HEK293 (cell line): ENCODE results near the gene BPNT1.

Experiments used
- CTCF ChIP-seq: fragments of 450-650 bp; formaldehyde crosslinking; IDR thresholded peaks from 2 replicates; pipeline ENCODE4 v1.5.1; 2016; ENCODE audit warnings: missing biosample characterization, missing genetic modification characterization
- PRDM10 ChIP-seq: fragments of 450-650 bp; formaldehyde crosslinking; IDR thresholded peaks from 2 replicates; pipeline ENCODE4 v1.5.1; 2016; ENCODE audit warnings: missing biosample characterization, missing genetic modification characterization
- REST ChIP-seq: fragments of 450-650 bp; formaldehyde crosslinking; IDR thresholded peaks from 2 replicates; pipeline ENCODE4 v1.5.1; 2016; ENCODE audit warnings: missing biosample characterization, missing genetic modification characterization
- SP2 ChIP-seq: fragments of 450-650 bp; formaldehyde crosslinking; IDR thresholded peaks from 2 replicates; pipeline ENCODE4 v1.5.1; 2016; ENCODE audit warnings: missing biosample characterization, missing genetic modification characterization
- ZNF121 ChIP-seq: fragments of 450-650 bp; formaldehyde crosslinking; IDR thresholded peaks from 2 replicates; pipeline ENCODE4 v1.5.1; 2016; ENCODE audit warnings: missing biosample characterization, missing genetic modification characterization

- TF ChIP-seq CTCF (tag by site-specific recombination) (no peak), PRDM10 (tag by site-specific recombination) (no peak), REST (tag by site-specific recombination) (no peak), SP2 (tag by site-specific recombination) (no peak), ZNF121 (tag by site-specific recombination) (no peak)
Measured at GRCh38 chr1:220062629-220063028, 27.0 kb downstream of the BPNT1 start.
